Nephron progenitor cell (in vitro differentiated cells): ENCODE measurements around the gene MYH9.
A peak's percentile ranks its signal among the peaks of the same experiment; 100 is the strongest.

Experiments used
- DNase-seq: peaks from one replicate; pipeline ENCODE4 v3.0.0; 2021
- H3K27ac Mint-ChIP-seq: 2 replicates; pipeline ENCODE4 v1.8.0; 2021; ENCODE audit warnings: mild to moderate bottlenecking, moderate library complexity, mixed read lengths
- H3K27me3 Mint-ChIP-seq: 2 replicates; pipeline ENCODE4 v1.8.0; 2021; ENCODE audit warnings: mild to moderate bottlenecking, low read depth, mixed read lengths; ENCODE audit not compliant: poor library complexity
- H3K36me3 Mint-ChIP-seq: 2 replicates; pipeline ENCODE4 v1.8.0; 2021; ENCODE audit warnings: low read depth, mixed read lengths
- H3K4me1 Mint-ChIP-seq: 2 replicates; pipeline ENCODE4 v1.8.0; 2021; ENCODE audit warnings: mixed read lengths
- H3K4me3 Mint-ChIP-seq: 2 replicates; pipeline ENCODE4 v1.8.0; 2021; ENCODE audit warnings: mild to moderate bottlenecking, moderate library complexity, mixed read lengths
- H3K9me3 Mint-ChIP-seq: 2 replicates; pipeline ENCODE4 v1.8.0; 2021; ENCODE audit warnings: mild to moderate bottlenecking, moderate library complexity, mixed read lengths
- CTCF ChIP-seq: fragments of 200-600 bp; sonication (generic); IDR thresholded peaks from 2 replicates; pipeline ENCODE4 v1.5.0; 2021; ENCODE audit warnings: antibody characterized with exemption

Gene MYH9

GRCh38 chr22:36422287-36423014, 34.7 kb upstream of the MYH9 start:
- Mint-ChIP-seq H3K27ac (peak overlapping the region; percentile 45), H3K4me3 (no peak overlapping the region), H3K9me3 (no peaks in the 10 kb centered on the region), H3K27me3 (peaks cover 5% of the 10 kb centered on the region), H3K4me1 (peaks cover 62% of the 10 kb centered on the region), H3K36me3 (no peaks in the 10 kb centered on the region)
- no peak for TF ChIP-seq CTCF
- no peak for DNase-seq

GRCh38 chr22:36419912-36420882, 32.4 kb upstream of the MYH9 start:
- DNase-seq = no peak
- peak overlapping the region; percentile 97 for H3K27ac Mint-ChIP-seq
- no peaks in the 10 kb centered on the region for H3K9me3 Mint-ChIP-seq
- H3K36me3 Mint-ChIP-seq = no peaks in the 10 kb centered on the region
- H3K4me3 Mint-ChIP-seq = no peak overlapping the region
- no peak for TF ChIP-seq CTCF
- H3K27me3 Mint-ChIP-seq = peaks cover 3% of the 10 kb centered on the region
- H3K4me1 Mint-ChIP-seq = peaks cover 39% of the 10 kb centered on the region

GRCh38 chr22:36419177-36419911, 31.6 kb upstream of the MYH9 start:
- no peaks in the 10 kb centered on the region for H3K36me3 Mint-ChIP-seq
- no peak for TF ChIP-seq CTCF
- peaks cover 3% of the 10 kb centered on the region for H3K27me3 Mint-ChIP-seq
- peak overlapping the region; percentile 38 for H3K4me3 Mint-ChIP-seq
- H3K27ac Mint-ChIP-seq = peak overlapping the region; percentile 97
- H3K9me3 Mint-ChIP-seq = no peaks in the 10 kb centered on the region
- no peak for DNase-seq
- H3K4me1 Mint-ChIP-seq = peaks cover 31% of the 10 kb centered on the region

- no peaks in the 10 kb centered on the region for H3K36me3 Mint-ChIP-seq
- peaks cover 17% of the 10 kb centered on the region for H3K4me1 Mint-ChIP-seq
- DNase-seq = no peak
- H3K27me3 Mint-ChIP-seq = no peaks in the 10 kb centered on the region
- no peak overlapping the region for H3K27ac Mint-ChIP-seq
- no peaks in the 10 kb centered on the region for H3K9me3 Mint-ChIP-seq
- H3K4me3 Mint-ChIP-seq = no peak overlapping the region
- no peak for TF ChIP-seq CTCF
Observed at GRCh38 chr22:36417281-36417686, 29.5 kb upstream of the MYH9 start.

GRCh38 chr22:36415415-36416168, 27.8 kb upstream of the MYH9 start:
- H3K27me3 Mint-ChIP-seq = no peaks in the 10 kb centered on the region
- H3K9me3 Mint-ChIP-seq = no peaks in the 10 kb centered on the region
- no peak overlapping the region for H3K4me3 Mint-ChIP-seq
- H3K36me3 Mint-ChIP-seq = no peaks in the 10 kb centered on the region
- TF ChIP-seq CTCF = no peak
- no peak overlapping the region for H3K27ac Mint-ChIP-seq
- H3K4me1 Mint-ChIP-seq = peaks cover 20% of the 10 kb centered on the region
- no peak for DNase-seq
